Stomach (tissue), 9 donors: Measurements from ENCODE around the gene COL19A1. TPM values are rescaled to one million over a fixed set of nuclear protein-coding genes. Genes with fewer than 3 reads are reported as not detected.

Source experiments
- DNase-seq, 2 donors: peaks; one replicate each; pipeline versions ENCODE4 v3.0.0 to v3.0.0-alpha.2; 2013 to 2019
- H3K27ac ChIP-seq, 5 donors: fragments of 200-600 bp in 4 of 5; sonication (generic) in 4 of 5; one replicate each; pipeline ENCODE4 v1.5.1; 2013 to 2019; ENCODE audit warnings: mild to moderate bottlenecking in 1 of 5, moderate library complexity in 1 of 5
- H3K27me3 ChIP-seq, 3 donors: fragments of 200-600 bp; sonication (generic); one replicate each; pipeline ENCODE4 v1.5.1; 2017 to 2019; ENCODE audit warnings: mixed run types in 1 of 3
- H3K36me3 ChIP-seq, 4 donors: fragments of 200-600 bp; sonication (generic); 1 replicate in 3 of 4; 2 replicates in 1 of 4; pipeline ENCODE4 v1.5.1; 2016 to 2019
- H3K4me1 ChIP-seq, 4 donors: fragments of 200-600 bp; sonication (generic); one replicate each; pipeline ENCODE4 v1.5.1; 2016 to 2019
- H3K4me3 ChIP-seq, 4 donors: fragments of 200-600 bp; sonication (generic) in 3 of 4; one replicate each; pipeline ENCODE4 v1.5.1; 2016 to 2019; ENCODE audit warnings: mild to moderate bottlenecking in 1 of 4
- H3K9me3 ChIP-seq, 4 donors: fragments of 200-600 bp; sonication (generic); one replicate each; pipeline ENCODE4 v1.5.1; 2016 to 2019
- EP300 ChIP-seq: sonication (generic); formaldehyde crosslinking; IDR thresholded peaks from one replicate; pipeline ENCODE4 v1.6.1; 2017; ENCODE audit warnings: antibody characterized with exemption
- POLR2A ChIP-seq, 4 donors: fragments of 450-650 bp; IDR thresholded peaks; one replicate each; pipeline ENCODE4 v1.6.1; 2016; ENCODE audit warnings: antibody characterized with exemption in 4 of 4, control low read depth in 2 of 4, mild to moderate bottlenecking in 1 of 4, moderate library complexity in 1 of 4
- POLR2AphosphoS5 ChIP-seq, 3 donors: sonication (generic); formaldehyde crosslinking; IDR thresholded peaks; one replicate each; pipeline ENCODE4 v1.6.1; 2016; ENCODE audit warnings: antibody characterized with exemption in 3 of 3
- WGBS, 5 donors: extraction: QIAGEN DNeasy Blood & Tissue Kit in 3 of 5; methylation state at CpG; one replicate each; pipeline versions ENCODE4 v1.1.5 to v1.1.7; 2013 to 2018; 5-methylcytosine and 5-hydroxymethylcytosine counted together
- intact Hi-C: fragments of 100-400 bp; cut with DNase I; formaldehyde crosslinking; loops from one replicate; pipeline ENCODE4 v1.15.1; 2023; ENCODE audit warnings: low total_unique reads
- polyA plus RNA-seq, 3 donors: library from polyadenylated mRNA; stranded (reverse); fragments of 200-250 nt; gene quantifications; one replicate each; pipeline ENCODE4 v1.2.3, GENCODE V29; 2013
- total RNA-seq, 5 donors: library from RNA; depleted of rRNA; stranded (reverse); fragments of >200 nt; gene quantifications; one replicate each; pipeline versions ENCODE4 v1.1.0 to v1.2.3, GENCODE V29; 2014 to 2016
- TF ChIP-seq, protein P1 (sequence below), 7 experiments: fragments of 450-650 bp in 4 of 7; fragments of 200-600 bp in 3 of 7; sonication (generic) in 3 of 7; IDR thresholded peaks; one replicate each; pipeline ENCODE4 v1.5.1; 2016 to 2019; ENCODE audit warnings: antibody characterized with exemption in 7 of 7, control low read depth in 2 of 7, mild to moderate bottlenecking in 1 of 7
- donor health status: healthy with polysubstance abuse.
- donor health status: Bipolar disorder and iron deficiency.
- donor health status: healthy.

The COL19A1 gene
- total and polyA plus RNA-seq, 8 donors: 0.13 to 13.4 (median 2.5) TPM; not detected in 3

DNA sequence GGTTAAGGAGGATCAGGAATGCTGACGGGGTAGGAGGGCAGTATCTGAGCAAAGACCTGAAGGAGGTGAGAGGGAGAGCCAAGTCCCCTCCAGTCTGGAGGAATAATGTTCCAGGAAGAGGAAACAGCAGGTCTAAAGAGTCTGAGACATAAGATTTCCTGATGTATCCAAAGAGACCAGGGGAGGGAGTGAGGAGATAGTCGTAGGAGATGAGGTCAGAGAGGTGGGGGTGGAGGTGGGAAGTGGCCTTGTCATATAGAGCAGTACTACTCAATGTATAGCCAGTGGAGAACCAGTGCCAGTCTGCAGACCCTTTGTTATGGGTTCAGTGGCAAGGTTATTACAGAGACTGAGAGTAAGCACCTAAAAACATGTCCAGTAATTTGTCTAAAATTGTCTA, 305.9 kb downstream of the COL19A1 start:
- intact Hi-C loops: no loop called here
- TF ChIP-seq EP300: no peak
- no peaks in the 10 kb centered on the region for H3K9me3 ChIP-seq
- no peaks in the 10 kb centered on the region for H3K27me3 ChIP-seq
- H3K4me3 ChIP-seq: no peak overlapping the region
- DNase-seq: no peak
- no peaks in the 10 kb centered on the region for H3K36me3 ChIP-seq
- 41 to 64% (median 46%) methylated on average over 2 of the region's 2 CpGs for whole genome bisulfite sequencing, 5 donors
- no peaks in the 10 kb centered on the region for H3K4me1 ChIP-seq
- no peak overlapping the region for H3K27ac ChIP-seq

DNA sequence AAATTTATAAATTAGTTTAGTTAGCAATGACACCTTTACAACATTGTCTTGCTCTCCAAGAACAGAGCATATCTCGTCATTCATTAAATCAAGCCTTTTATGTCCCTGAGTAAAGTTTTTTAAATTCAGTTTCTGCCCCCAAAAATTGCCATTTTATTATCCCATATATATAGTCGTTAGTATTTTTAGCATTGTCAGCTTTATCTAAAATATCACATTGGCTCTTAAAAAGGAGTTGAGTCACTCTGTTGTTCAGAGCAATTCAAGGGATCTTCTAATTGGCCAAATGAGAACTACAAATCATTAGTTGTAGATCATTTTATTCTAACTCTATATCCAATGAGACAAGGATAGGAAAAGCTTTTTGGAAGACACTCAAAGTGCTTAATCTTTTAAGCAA, 309.4 kb downstream of the COL19A1 start:
- Histone ChIP-seq H3K9me3 (peaks cover 0 to 7% (median 4%) of the 10 kb centered on the region in 4 donors), H3K36me3 (no peaks in the 10 kb centered on the region), H3K27ac (no peak overlapping the region), H3K4me3 (no peak overlapping the region), H3K27me3 (no peaks in the 10 kb centered on the region), H3K4me1 (no peaks in the 10 kb centered on the region)
- WGBS, 5 donors: 73 to 89% (median 83%) methylated on average over 2 of the region's 2 CpGs
- DNase-seq: no peak
- no peak for TF ChIP-seq EP300
- TF ChIP-seq POLR2AphosphoS5 (IDR thresholded peaks at IDR 0.05): no peak
- TF ChIP-seq, protein P1, sequence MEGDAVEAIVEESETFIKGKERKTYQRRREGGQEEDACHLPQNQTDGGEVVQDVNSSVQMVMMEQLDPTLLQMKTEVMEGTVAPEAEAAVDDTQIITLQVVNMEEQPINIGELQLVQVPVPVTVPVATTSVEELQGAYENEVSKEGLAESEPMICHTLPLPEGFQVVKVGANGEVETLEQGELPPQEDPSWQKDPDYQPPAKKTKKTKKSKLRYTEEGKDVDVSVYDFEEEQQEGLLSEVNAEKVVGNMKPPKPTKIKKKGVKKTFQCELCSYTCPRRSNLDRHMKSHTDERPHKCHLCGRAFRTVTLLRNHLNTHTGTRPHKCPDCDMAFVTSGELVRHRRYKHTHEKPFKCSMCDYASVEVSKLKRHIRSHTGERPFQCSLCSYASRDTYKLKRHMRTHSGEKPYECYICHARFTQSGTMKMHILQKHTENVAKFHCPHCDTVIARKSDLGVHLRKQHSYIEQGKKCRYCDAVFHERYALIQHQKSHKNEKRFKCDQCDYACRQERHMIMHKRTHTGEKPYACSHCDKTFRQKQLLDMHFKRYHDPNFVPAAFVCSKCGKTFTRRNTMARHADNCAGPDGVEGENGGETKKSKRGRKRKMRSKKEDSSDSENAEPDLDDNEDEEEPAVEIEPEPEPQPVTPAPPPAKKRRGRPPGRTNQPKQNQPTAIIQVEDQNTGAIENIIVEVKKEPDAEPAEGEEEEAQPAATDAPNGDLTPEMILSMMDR (IDR thresholded peaks at IDR 0.05): no peak
- no peak for TF ChIP-seq POLR2A (IDR thresholded peaks at IDR 0.05)
- intact Hi-C loops: no loop called here

DNA sequence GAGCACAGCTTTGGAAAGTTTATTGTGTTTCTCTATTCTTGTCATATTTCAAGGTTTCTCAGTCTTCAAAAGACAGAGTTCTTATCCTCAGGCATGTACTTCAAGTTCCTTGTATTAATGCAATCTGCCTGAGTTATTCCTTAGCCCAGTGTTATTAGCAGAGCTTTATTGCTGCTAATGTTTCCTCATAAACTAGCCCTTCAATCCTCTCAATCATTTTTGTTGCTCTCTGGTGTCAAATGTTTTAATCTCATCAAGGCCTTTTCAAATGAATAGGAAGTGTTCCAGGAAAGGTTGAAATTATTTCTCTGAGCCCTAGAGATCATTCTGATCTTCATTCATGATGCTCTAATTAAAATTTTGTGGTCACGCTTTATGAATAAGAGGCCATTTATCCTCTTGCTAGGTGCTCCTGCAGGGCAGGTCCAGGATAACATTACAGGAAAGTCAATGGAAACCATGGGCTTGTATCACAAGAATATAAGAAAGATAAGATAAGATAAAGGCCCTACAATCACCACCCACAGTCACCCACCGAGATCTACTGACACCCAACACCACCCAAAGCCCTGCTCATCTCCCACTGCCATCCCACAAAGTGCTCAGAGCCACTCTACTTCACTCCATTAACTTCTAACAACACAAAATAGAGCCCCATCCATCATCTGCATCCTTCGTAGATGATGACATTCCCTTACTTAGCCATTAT, 310.6 kb downstream of the COL19A1 start:
- Histone ChIP-seq H3K4me1 (no peaks in the 10 kb centered on the region), H3K4me3 (no peak overlapping the region), H3K27me3 (no peaks in the 10 kb centered on the region), H3K27ac (no peak overlapping the region), H3K36me3 (no peaks in the 10 kb centered on the region), H3K9me3 (peaks cover 0 to 7% (median 4%) of the 10 kb centered on the region in 4 donors)
- intact Hi-C loops: no loop called here
- no peak for DNase-seq
- TF ChIP-seq, protein P1 (IDR thresholded peaks at IDR 0.05): no peak
- TF ChIP-seq POLR2AphosphoS5 (IDR thresholded peaks at IDR 0.05): no peak
- no peak for TF ChIP-seq EP300
- TF ChIP-seq POLR2A (IDR thresholded peaks at IDR 0.05): no peak
- WGBS, 5 donors: 66 to 71% (median 70%) methylated on average over 3 of the region's 3 CpGs

DNA sequence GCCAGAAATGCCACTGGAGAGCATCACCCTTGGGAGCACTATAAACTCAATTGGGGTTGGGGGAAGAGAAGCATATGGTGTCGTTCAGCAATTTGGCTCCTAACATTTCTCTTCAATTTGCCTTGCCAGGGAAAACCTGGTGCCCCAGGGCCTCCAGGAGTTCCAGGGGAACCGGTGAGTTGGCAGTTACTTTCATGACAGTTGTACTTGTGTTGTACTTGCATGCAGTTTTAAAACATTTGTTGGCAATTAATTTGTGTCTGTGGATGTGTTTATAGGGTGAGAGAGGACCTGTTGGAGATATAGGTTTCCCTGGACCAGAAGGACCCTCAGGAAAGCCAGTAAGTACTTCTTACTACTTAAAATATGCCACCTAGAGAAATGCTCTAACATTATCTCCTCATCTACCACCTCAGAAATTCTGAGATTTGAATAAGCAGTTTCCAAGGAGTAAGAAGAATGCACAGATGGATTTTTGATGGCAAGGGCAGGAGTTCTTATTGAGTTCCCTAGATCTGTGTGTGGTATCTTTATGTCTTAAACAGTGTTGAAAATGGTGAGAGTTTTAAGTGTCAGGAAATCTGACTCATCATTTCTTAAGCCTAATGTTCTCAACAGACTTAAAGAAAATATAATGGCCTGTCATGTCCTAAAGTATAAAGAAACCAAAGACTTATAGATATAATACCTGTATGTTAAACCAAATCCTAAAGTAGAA, 314.0 kb downstream of the COL19A1 start:
- no peak for DNase-seq
- 84 to 92% (median 91%) methylated on average over 2 of the region's 2 CpGs for WGBS, 5 donors
- no peaks in the 10 kb centered on the region for H3K27me3 ChIP-seq
- intact Hi-C loops: no loop called here
- peaks cover 0 to 7% (median 4%) of the 10 kb centered on the region in 4 donors for H3K9me3 ChIP-seq
- no peaks in the 10 kb centered on the region for H3K4me1 ChIP-seq
- no peak overlapping the region for H3K27ac ChIP-seq
- no peaks in the 10 kb centered on the region for H3K36me3 ChIP-seq
- no peak for TF ChIP-seq POLR2AphosphoS5 (IDR thresholded peaks at IDR 0.05)
- TF ChIP-seq POLR2A (IDR thresholded peaks at IDR 0.05): no peak
- TF ChIP-seq, protein P1 (IDR thresholded peaks at IDR 0.05): no peak
- TF ChIP-seq EP300: no peak
- no peak overlapping the region for H3K4me3 ChIP-seq
